ENCODE measurements around the gene GPR179. TPM values are rescaled to one million over a fixed set of nuclear protein-coding genes. Genes with fewer than 3 reads are reported as not detected.

GPR179 gene
- total RNA-seq (2014; rRNA removed), result under 0.01 TPM in 1 of 2 replicates, not detected in the other
- not detected for polyA plus RNA-seq (2012)

GRCh38 chr17:38343608-38344419 is at the start of gene GPR179:
Gene GPR179 (minus strand): TSS chr17:38343956. CDS start chr17:38343789, 167 bp downstream.
- no peak for DNase-seq (ENCODE audit: low read depth)

GRCh38 chr17:38379448-38379847 is 35.7 kb upstream of the GPR179 start:
- DNase-seq (ENCODE audit: low read depth), result no peak

GRCh38 chr17:38369124-38369886 is 25.5 kb upstream of the GPR179 start:
- no peak for DNase-seq (ENCODE audit: low read depth)

GRCh38 chr17:38364741-38365140 is 21.0 kb upstream of the GPR179 start:
- DNase-seq (ENCODE audit: low read depth), result no peak

- no peak for DNase-seq (ENCODE audit: low read depth)
These were observed 19.3 kb upstream of the GPR179 start for GRCh38 chr17:38363016-38363415.

- DNase-seq (ENCODE audit: low read depth), result no peak
These were observed 18.1 kb upstream of the GPR179 start for GRCh38 chr17:38361694-38362465.

GRCh38 chr17:38358586-38359513 is 15.1 kb upstream of the GPR179 start:
- DNase-seq (ENCODE audit: low read depth), result no peak

GRCh38 chr17:38357486-38358123 is 13.8 kb upstream of the GPR179 start:
- no peak for DNase-seq (ENCODE audit: low read depth)

- DNase-seq (ENCODE audit: low read depth), result no peak
These were observed 11.5 kb upstream of the GPR179 start for GRCh38 chr17:38355251-38355650.

GRCh38 chr17:38354466-38354865 is 10.7 kb upstream of the GPR179 start:
- no peak for DNase-seq (ENCODE audit: low read depth)

- DNase-seq (ENCODE audit: low read depth), result no peak
These were observed 9.9 kb upstream of the GPR179 start for GRCh38 chr17:38353668-38354067.

- DNase-seq (ENCODE audit: low read depth), result peak; percentile 3
These were observed 9.4 kb upstream of the GPR179 start for GRCh38 chr17:38353086-38353604.

- peak; percentile 4 for DNase-seq (ENCODE audit: low read depth)
These were observed 8.7 kb upstream of the GPR179 start for GRCh38 chr17:38352245-38353085.

- peak; percentile 87 for DNase-seq (ENCODE audit: low read depth)
These were observed 7.9 kb upstream of the GPR179 start, which contains the start of gene SOCS7 for GRCh38 chr17:38351412-38352222. Gene SOCS7 (plus strand): TSS chr17:38351844. CDS start chr17:38352053, 209 bp downstream.

GRCh38 chr17:38350035-38350434 is 6.3 kb upstream of the GPR179 start:
- DNase-seq (ENCODE audit: low read depth), result no peak

- peak; percentile 73 for DNase-seq (ENCODE audit: low read depth)
These were observed 5.5 kb upstream of the GPR179 start for GRCh38 chr17:38349097-38349730.

- no peak for DNase-seq (ENCODE audit: low read depth)
These were observed 2.0 kb upstream of the GPR179 start for GRCh38 chr17:38345743-38346142.

GRCh38 chr17:38344420-38344745 is 627 bp upstream of the GPR179 start:
- DNase-seq (ENCODE audit: low read depth), result no peak
